ENCODE results near the gene TCN1.

DNA sequence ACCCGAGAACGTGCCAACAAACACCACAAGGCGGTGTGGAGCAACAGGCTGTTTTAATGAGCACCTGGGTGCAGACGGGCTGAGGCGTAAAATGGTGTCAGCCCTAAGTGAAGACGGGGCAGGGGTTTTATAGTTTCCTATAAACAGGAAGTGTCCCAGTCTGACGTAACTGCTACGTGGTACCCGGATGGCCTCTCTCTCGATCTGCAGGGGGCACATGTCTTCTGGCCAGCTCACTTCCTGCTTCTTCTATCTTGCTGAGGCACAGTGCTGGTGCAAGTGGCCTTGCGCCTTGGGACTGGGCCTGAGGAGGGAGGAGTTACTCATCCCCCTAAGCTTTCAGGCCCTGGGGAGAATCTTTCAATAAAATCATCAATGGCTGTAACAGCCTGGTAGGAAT, 33.2 kb upstream of the TCN1 start:
- TF ChIP-seq SPI1 (IDR thresholded peaks at IDR 0.05; ENCODE audit: borderline replicate concordance, low read depth) = peak; percentile 57; the same call in 1 of the 2 replicates
- TF ChIP-seq, protein P1, sequence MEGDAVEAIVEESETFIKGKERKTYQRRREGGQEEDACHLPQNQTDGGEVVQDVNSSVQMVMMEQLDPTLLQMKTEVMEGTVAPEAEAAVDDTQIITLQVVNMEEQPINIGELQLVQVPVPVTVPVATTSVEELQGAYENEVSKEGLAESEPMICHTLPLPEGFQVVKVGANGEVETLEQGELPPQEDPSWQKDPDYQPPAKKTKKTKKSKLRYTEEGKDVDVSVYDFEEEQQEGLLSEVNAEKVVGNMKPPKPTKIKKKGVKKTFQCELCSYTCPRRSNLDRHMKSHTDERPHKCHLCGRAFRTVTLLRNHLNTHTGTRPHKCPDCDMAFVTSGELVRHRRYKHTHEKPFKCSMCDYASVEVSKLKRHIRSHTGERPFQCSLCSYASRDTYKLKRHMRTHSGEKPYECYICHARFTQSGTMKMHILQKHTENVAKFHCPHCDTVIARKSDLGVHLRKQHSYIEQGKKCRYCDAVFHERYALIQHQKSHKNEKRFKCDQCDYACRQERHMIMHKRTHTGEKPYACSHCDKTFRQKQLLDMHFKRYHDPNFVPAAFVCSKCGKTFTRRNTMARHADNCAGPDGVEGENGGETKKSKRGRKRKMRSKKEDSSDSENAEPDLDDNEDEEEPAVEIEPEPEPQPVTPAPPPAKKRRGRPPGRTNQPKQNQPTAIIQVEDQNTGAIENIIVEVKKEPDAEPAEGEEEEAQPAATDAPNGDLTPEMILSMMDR (IDR thresholded peaks at IDR 0.05; ENCODE audit: insufficient read depth, low read length) = no peak
- TF ChIP-seq, protein P2, sequence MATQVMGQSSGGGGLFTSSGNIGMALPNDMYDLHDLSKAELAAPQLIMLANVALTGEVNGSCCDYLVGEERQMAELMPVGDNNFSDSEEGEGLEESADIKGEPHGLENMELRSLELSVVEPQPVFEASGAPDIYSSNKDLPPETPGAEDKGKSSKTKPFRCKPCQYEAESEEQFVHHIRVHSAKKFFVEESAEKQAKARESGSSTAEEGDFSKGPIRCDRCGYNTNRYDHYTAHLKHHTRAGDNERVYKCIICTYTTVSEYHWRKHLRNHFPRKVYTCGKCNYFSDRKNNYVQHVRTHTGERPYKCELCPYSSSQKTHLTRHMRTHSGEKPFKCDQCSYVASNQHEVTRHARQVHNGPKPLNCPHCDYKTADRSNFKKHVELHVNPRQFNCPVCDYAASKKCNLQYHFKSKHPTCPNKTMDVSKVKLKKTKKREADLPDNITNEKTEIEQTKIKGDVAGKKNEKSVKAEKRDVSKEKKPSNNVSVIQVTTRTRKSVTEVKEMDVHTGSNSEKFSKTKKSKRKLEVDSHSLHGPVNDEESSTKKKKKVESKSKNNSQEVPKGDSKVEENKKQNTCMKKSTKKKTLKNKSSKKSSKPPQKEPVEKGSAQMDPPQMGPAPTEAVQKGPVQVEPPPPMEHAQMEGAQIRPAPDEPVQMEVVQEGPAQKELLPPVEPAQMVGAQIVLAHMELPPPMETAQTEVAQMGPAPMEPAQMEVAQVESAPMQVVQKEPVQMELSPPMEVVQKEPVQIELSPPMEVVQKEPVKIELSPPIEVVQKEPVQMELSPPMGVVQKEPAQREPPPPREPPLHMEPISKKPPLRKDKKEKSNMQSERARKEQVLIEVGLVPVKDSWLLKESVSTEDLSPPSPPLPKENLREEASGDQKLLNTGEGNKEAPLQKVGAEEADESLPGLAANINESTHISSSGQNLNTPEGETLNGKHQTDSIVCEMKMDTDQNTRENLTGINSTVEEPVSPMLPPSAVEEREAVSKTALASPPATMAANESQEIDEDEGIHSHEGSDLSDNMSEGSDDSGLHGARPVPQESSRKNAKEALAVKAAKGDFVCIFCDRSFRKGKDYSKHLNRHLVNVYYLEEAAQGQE (IDR thresholded peaks at IDR 0.05; ENCODE audit: insufficient replicate concordance, low read depth) = no peak
